Measurements from ENCODE around the gene SEMA3B. TPM values are rescaled to one million over a fixed set of nuclear protein-coding genes. Genes with fewer than 3 reads are reported as not detected.
A peak's percentile ranks its signal among the peaks of the same experiment; 100 is the strongest.

The SEMA3B gene
- total and polyA plus RNA-seq, 12 donors = 14.9 to 46.7 (median 21.9) TPM

DNA sequence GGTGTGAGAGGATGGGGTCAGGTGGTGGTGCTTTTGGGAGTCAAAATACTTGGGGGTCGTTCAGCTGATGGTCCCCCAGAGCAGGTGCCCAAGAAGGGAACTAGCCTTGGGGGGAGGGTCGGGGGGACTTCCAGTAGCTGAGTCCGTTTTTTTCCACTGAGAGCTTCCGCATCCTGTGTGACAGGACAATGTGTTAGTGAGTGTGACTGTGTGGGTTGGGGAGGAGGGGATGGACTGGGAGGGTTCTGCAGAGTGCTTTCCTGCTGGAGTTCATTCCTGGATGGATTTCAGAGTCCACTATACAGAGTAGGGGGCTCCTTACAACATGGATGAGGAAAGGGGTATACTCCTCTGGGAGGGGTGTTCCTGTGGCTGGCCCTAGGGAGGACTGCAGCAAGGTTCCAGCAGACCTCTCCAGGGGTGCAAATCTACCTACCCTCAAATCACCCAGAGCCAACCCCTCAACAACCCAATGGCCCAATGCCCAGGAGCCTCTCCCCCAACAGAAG is 54.2 kb downstream of the SEMA3B start:
- Histone ChIP-seq H3K36me3 (peaks cover 0 to 42% (median 17%) of the 10 kb centered on the region in 9 donors), H3K27me3 (no peaks in the 10 kb centered on the region), H3K9me3 (no peaks in the 10 kb centered on the region), H3K4me1 (peaks cover 29 to 85% (median 70%) of the 10 kb centered on the region in 9 donors), H3K27ac (peak overlapping the region; percentile 91 to 99 (median 97)), H3K4me3 (peak overlapping the region in 9 of 10 donors; percentile 57 to 88 (median 81))
- intact Hi-C loops (cut with DNase I) = loop anchor here in 4 of 10 donors (5.0 to 10.0 kb wide), 4 partner anchors 51 to 86 kb away; partner anchors contain the start of genes GNAI2 (in 1 of the 4) and SEMA3B (in 1 of the 4)
- peak in 1 of 2 donors; percentile 86 for DNase-seq
- 33 to 50% methylated on average over 4 of the region's 4 CpGs for WGBS, 2 donors
- peak; percentile 4 to 52 (median 22) for ATAC-seq
- TF ChIP-seq, protein P1, sequence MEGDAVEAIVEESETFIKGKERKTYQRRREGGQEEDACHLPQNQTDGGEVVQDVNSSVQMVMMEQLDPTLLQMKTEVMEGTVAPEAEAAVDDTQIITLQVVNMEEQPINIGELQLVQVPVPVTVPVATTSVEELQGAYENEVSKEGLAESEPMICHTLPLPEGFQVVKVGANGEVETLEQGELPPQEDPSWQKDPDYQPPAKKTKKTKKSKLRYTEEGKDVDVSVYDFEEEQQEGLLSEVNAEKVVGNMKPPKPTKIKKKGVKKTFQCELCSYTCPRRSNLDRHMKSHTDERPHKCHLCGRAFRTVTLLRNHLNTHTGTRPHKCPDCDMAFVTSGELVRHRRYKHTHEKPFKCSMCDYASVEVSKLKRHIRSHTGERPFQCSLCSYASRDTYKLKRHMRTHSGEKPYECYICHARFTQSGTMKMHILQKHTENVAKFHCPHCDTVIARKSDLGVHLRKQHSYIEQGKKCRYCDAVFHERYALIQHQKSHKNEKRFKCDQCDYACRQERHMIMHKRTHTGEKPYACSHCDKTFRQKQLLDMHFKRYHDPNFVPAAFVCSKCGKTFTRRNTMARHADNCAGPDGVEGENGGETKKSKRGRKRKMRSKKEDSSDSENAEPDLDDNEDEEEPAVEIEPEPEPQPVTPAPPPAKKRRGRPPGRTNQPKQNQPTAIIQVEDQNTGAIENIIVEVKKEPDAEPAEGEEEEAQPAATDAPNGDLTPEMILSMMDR (IDR thresholded peaks at IDR 0.05) = no peak

DNA sequence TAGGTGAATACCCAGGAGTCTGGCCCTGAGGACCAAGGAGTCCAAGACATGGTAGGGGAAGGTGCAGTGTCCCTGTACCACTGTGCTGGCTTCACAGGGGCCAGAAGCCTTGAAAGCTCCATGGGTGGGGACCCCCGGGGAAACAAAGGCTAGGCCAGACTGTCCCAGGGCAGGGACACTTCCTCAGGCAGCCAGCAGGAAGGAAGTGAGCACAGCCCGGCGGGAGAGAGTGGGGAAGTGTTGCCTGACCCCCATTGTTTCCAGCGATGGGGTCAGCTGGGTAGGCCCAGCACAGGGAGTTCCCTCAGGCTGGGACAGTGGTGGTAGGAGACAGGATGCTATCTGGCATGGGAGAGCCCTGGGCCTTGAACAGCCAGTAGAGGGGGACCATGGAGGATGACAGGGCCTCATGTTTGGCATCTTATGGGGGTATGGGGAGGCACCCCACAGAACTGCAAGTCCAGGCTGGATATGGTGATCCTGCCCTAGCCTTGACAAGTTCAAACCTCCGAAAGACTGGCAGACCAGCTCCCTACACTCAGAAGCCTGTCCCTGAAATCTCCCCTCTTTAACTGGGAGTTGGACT is 54.8 kb downstream of the SEMA3B start:
- intact Hi-C loops (cut with DNase I) = loop anchor here in 5 of 10 donors (1.0 to 10.0 kb wide), 7 partner anchors 49 to 97 kb away; partner anchors contain the start of genes GNAI2 (in 1 of the 5) and SEMA3B (in 1 of the 5)
- DNase-seq (peak; percentile 73 to 77), ATAC-seq (peak; percentile 1 to 58 (median 44))
- WGBS, 2 donors = 49 to 61% methylated on average over 5 of the region's 5 CpGs
- H3K27me3 ChIP-seq = no peaks in the 10 kb centered on the region
- peak overlapping the region in 6 of 10 donors; percentile 12 to 86 (median 78) for H3K4me3 ChIP-seq
- TF ChIP-seq, protein P1 (IDR thresholded peaks at IDR 0.05) = peak in 3 of 9 donors; percentile 13 to 22 (median 15)
- peaks cover 29 to 85% (median 70%) of the 10 kb centered on the region in 9 donors for H3K4me1 ChIP-seq
- no peaks in the 10 kb centered on the region for H3K9me3 ChIP-seq
- peak overlapping the region; percentile 91 to 99 (median 97) for H3K27ac ChIP-seq
- peaks cover 0 to 37% (median 12%) of the 10 kb centered on the region in 9 donors for H3K36me3 ChIP-seq

GRCh38 chr3:50324351-50325112 is 55.6 kb downstream of the SEMA3B start:
- H3K27me3 ChIP-seq = no peaks in the 10 kb centered on the region
- H3K27ac ChIP-seq = peak overlapping the region; percentile 91 to 99 (median 97)
- H3K4me3 ChIP-seq = peak overlapping the region in 1 of 10 donors; percentile 11
- TF ChIP-seq, protein P1 (IDR thresholded peaks at IDR 0.05) = peak; percentile 76 to 93 (median 87)
- peaks cover 0 to 36% (median 8%) of the 10 kb centered on the region in 9 donors for H3K36me3 ChIP-seq
- H3K9me3 ChIP-seq = no peaks in the 10 kb centered on the region
- DNase-seq (peak; percentile 78 to 82), ATAC-seq (peak in 6 of 8 donors; percentile 7 to 26 (median 20))
- peaks cover 26 to 81% (median 66%) of the 10 kb centered on the region in 9 donors for H3K4me1 ChIP-seq
- intact Hi-C loops (cut with DNase I) = loop anchor here in 5 of 10 donors (1.0 to 10.0 kb wide), 7 partner anchors 50 to 98 kb away; partner anchors contain the start of genes GNAI2 (in 1 of the 5) and SEMA3B (in 1 of the 5)
- 36 to 41% methylated on average over 4 of the region's 4 CpGs for WGBS, 2 donors

DNA sequence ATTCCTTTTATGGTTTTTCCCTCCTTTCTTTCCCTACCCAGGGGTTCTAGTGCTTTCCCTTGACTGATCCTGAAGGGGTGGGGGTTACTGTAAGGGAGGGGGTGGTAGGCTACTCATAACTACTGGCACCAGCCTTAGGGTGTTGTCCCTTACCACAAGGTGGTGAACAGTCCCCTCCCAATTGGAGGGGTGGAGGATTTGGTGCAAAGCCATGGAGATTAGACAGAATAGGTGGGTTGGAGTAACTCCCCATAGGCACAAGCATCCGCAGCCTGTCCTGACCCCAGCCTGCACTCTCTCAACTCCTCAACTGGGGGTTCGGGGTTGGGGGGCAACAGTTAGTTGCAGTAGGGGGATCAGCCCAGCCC is 56.1 kb downstream of the SEMA3B start:
- WGBS, 2 donors = 84 to 88% methylated on average over 2 of the region's 2 CpGs
- Histone ChIP-seq H3K9me3 (no peaks in the 10 kb centered on the region), H3K27me3 (no peaks in the 10 kb centered on the region), H3K4me3 (no peak overlapping the region), H3K4me1 (peaks cover 25 to 75% (median 60%) of the 10 kb centered on the region in 9 donors), H3K27ac (peak overlapping the region; percentile 48 to 99 (median 97)), H3K36me3 (peaks cover 0 to 36% (median 14%) of the 10 kb centered on the region in 9 donors)
- TF ChIP-seq, protein P1 (IDR thresholded peaks at IDR 0.05) = no peak
- ATAC-seq (no peak), DNase-seq (no peak)
- intact Hi-C loops (cut with DNase I) = loop anchor here in 3 of 10 donors (2.0 to 10.0 kb wide), 3 partner anchors 50 to 98 kb away; partner anchors contain the start of gene SEMA3B (in 1 of the 3)

Data from heart right ventricle (tissue), 16 donors.